ENCODE measurements around the gene CCDC57. TPM values are rescaled to one million over a fixed set of nuclear protein-coding genes. Genes with fewer than 3 reads are reported as not detected.

Gene CCDC57
- total RNA-seq, 1 donor from 2014 or later, result 37.2 TPM

GRCh38 chr17:82154881-82155331, 57.7 kb downstream of the CCDC57 start:
- Mint-ChIP-seq H3K27ac (ENCODE audit: unreplicated experiment) (no peak overlapping the region), H3K27me3 (ENCODE audit: unreplicated experiment) (peaks cover 6% of the 10 kb centered on the region), H3K36me3 (ENCODE audit: low read depth, unreplicated experiment) (peaks cover 3% of the 10 kb centered on the region), H3K4me3 (ENCODE audit: unreplicated experiment) (no peak overlapping the region), H3K9me3 (ENCODE audit: unreplicated experiment) (no peaks in the 10 kb centered on the region), H3K4me1 (ENCODE audit: unreplicated experiment) (no peaks in the 10 kb centered on the region)
- no peak for DNase-seq (ENCODE audit: low spot score)
- TF ChIP-seq CTCF (IDR thresholded peaks at IDR 0.05; ENCODE audit: unreplicated experiment), result no peak

- peak; percentile 87 for DNase-seq (ENCODE audit: low spot score)
- Mint-ChIP-seq H3K4me1 (ENCODE audit: unreplicated experiment) (no peaks in the 10 kb centered on the region), H3K9me3 (ENCODE audit: unreplicated experiment) (no peaks in the 10 kb centered on the region), H3K27me3 (ENCODE audit: unreplicated experiment) (peaks cover 3% of the 10 kb centered on the region), H3K4me3 (ENCODE audit: unreplicated experiment) (no peak overlapping the region), H3K36me3 (ENCODE audit: low read depth, unreplicated experiment) (no peaks in the 10 kb centered on the region), H3K27ac (ENCODE audit: unreplicated experiment) (no peak overlapping the region)
- peak; percentile 86 for TF ChIP-seq CTCF (IDR thresholded peaks at IDR 0.05; ENCODE audit: unreplicated experiment)
Measured at GRCh38 chr17:82153745-82154375, 58.8 kb downstream of the CCDC57 start.

GRCh38 chr17:82153295-82153691, 59.3 kb downstream of the CCDC57 start:
- no peak for DNase-seq (ENCODE audit: low spot score)
- Mint-ChIP-seq H3K36me3 (ENCODE audit: low read depth, unreplicated experiment) (no peaks in the 10 kb centered on the region), H3K27ac (ENCODE audit: unreplicated experiment) (no peak overlapping the region), H3K4me3 (ENCODE audit: unreplicated experiment) (no peak overlapping the region), H3K27me3 (ENCODE audit: unreplicated experiment) (peaks cover 3% of the 10 kb centered on the region), H3K9me3 (ENCODE audit: unreplicated experiment) (no peaks in the 10 kb centered on the region), H3K4me1 (ENCODE audit: unreplicated experiment) (no peaks in the 10 kb centered on the region)
- no peak for TF ChIP-seq CTCF (IDR thresholded peaks at IDR 0.05; ENCODE audit: unreplicated experiment)

GRCh38 chr17:82152556-82153294, 59.9 kb downstream of the CCDC57 start:
- DNase-seq (ENCODE audit: low spot score), result no peak
- H3K27me3 Mint-ChIP-seq (ENCODE audit: unreplicated experiment), result peaks cover 1% of the 10 kb centered on the region
- H3K4me1 Mint-ChIP-seq (ENCODE audit: unreplicated experiment), result no peaks in the 10 kb centered on the region
- no peaks in the 10 kb centered on the region for H3K9me3 Mint-ChIP-seq (ENCODE audit: unreplicated experiment)
- no peak for TF ChIP-seq CTCF (IDR thresholded peaks at IDR 0.05; ENCODE audit: unreplicated experiment)
- no peaks in the 10 kb centered on the region for H3K36me3 Mint-ChIP-seq (ENCODE audit: low read depth, unreplicated experiment)
- no peak overlapping the region for H3K27ac Mint-ChIP-seq (ENCODE audit: unreplicated experiment)
- H3K4me3 Mint-ChIP-seq (ENCODE audit: unreplicated experiment), result no peak overlapping the region

- Mint-ChIP-seq H3K9me3 (ENCODE audit: unreplicated experiment) (no peaks in the 10 kb centered on the region), H3K4me3 (ENCODE audit: unreplicated experiment) (no peak overlapping the region), H3K36me3 (ENCODE audit: low read depth, unreplicated experiment) (peaks cover 3% of the 10 kb centered on the region), H3K27me3 (ENCODE audit: unreplicated experiment) (peaks cover 1% of the 10 kb centered on the region), H3K4me1 (ENCODE audit: unreplicated experiment) (no peaks in the 10 kb centered on the region), H3K27ac (ENCODE audit: unreplicated experiment) (no peak overlapping the region)
- no peak for TF ChIP-seq CTCF (IDR thresholded peaks at IDR 0.05; ENCODE audit: unreplicated experiment)
- DNase-seq (ENCODE audit: low spot score), result no peak
Measured at GRCh38 chr17:82152114-82152513, 60.5 kb downstream of the CCDC57 start.

Data from endothelial cell (in vitro differentiated cells).